ENCODE results near the gene UBP1.

- TF ChIP-seq REST (IDR thresholded peaks at IDR 0.05; ENCODE audit: low read depth) (no peak), TAF1 (IDR thresholded peaks at IDR 0.05; ENCODE audit: low read depth) (no peak), TCF12 (IDR thresholded peaks at IDR 0.05; ENCODE audit: low read depth) (no peak), EP300 (IDR thresholded peaks at IDR 0.05; ENCODE audit: borderline replicate concordance) (no peak), MAX (IDR thresholded peaks at IDR 0.05) (no peak), CEBPB (IDR thresholded peaks at IDR 0.05) (no peak), NFIC (IDR thresholded peaks at IDR 0.05) (no peak), RAD21 (IDR thresholded peaks at IDR 0.05; ENCODE audit: low read depth) (no peak), CREB1 (IDR thresholded peaks at IDR 0.05; ENCODE audit: low read depth) (no peak)
Measured at GRCh38 chr3:33467786-33468185, 27.6 kb upstream of the UBP1 start.

Measured in Ishikawa (cell line).